Endothelial cell of umbilical vein (primary cell): Measurements from ENCODE around the gene RASAL3. TPM values are rescaled to one million over a fixed set of nuclear protein-coding genes. Genes with fewer than 3 reads are reported as not detected.

Experiments used
- BruUV-seq: library from RNA; stranded (reverse); fragments of 400-500 nt; replicated peaks from 2 replicates; lab custom pipeline; 2021; lab: Mats Ljungman, UMichigan
- CTCF ChIA-PET: fragments of 300-600, 350-600 bp; sonication (Branson Sonifier 250); formaldehyde crosslinking; loops from one replicate; lab custom pipeline; 2021; ENCODE audit warnings: antibody characterized with exemption, inconsistent platforms; lab: Charles Lee
- POLR2A ChIA-PET: fragments of 300-600, 350-600 bp; sonication (Branson Sonifier 250); formaldehyde crosslinking; loops from one replicate; lab custom pipeline; 2021; ENCODE audit warnings: antibody characterized with exemption, inconsistent platforms; lab: Charles Lee
- DNase-seq: peaks from one replicate; pipeline ENCODE4 v3.0.0-alpha.2; 2011; ENCODE audit warnings: low read depth, low spot score
- FAIRE-seq: peaks from 2 replicates; lab custom pipeline; 2011; peaks lifted over from hg19 to GRCh38; lab: Jason Lieb, UNC
- H2AFZ ChIP-seq: 2 replicates; pipeline ENCODE4 v1.6.0; 2012; ENCODE audit warnings: low read depth, low read length, control low read depth, inconsistent platforms
- H3K27ac ChIP-seq: 2 replicates; pipeline ENCODE4 v1.5.1; 2011; ENCODE audit warnings: low read depth, mild to moderate bottlenecking, control low read depth, low read length, moderate library complexity; ENCODE audit not compliant: insufficient read depth
- H3K27me3 ChIP-seq, 2 experiments: 2 replicates each; pipeline versions ENCODE4 v1.6.0 to v1.6.1; 2011; ENCODE audit warnings: low read length in 2 of 2, mixed read lengths in 1 of 2; ENCODE audit not compliant: control insufficient read depth in 2 of 2, insufficient read depth in 2 of 2
- H3K36me3 ChIP-seq, 2 experiments: 2 replicates in 1 of 2; 3 replicates in 1 of 2; pipeline ENCODE4 v1.5.1; 2011; ENCODE audit warnings: low read length in 2 of 2, mild to moderate bottlenecking in 1 of 2, moderate library complexity in 1 of 2; ENCODE audit not compliant: control insufficient read depth in 2 of 2, insufficient read depth in 2 of 2; ENCODE audit errors: extremely low read depth in 1 of 2
- H3K4me1 ChIP-seq: 3 replicates; pipeline ENCODE4 v1.5.1; 2011; ENCODE audit warnings: mild to moderate bottlenecking, low read length; ENCODE audit not compliant: control insufficient read depth, insufficient read depth; ENCODE audit errors: extremely low read depth
- H3K4me2 ChIP-seq: 2 replicates; pipeline ENCODE4 v1.6.1; 2011; ENCODE audit warnings: low read length, control low read depth, mixed read lengths; ENCODE audit not compliant: insufficient read depth
- H3K4me3 ChIP-seq, 3 experiments: fragments of 200-600 bp in 1 of 3; sonication (generic), shearing (Covaris generic) in 1 of 3; replicated peaks in 1 of 3; 2 replicates each; pipeline ENCODE4 v1.5.1; 2011 to 2016; ENCODE audit warnings: control low read depth in 3 of 3, low read length in 3 of 3, mild to moderate bottlenecking in 2 of 3, inconsistent platforms in 1 of 3, low read depth in 1 of 3, moderate library complexity in 1 of 3; ENCODE audit not compliant: insufficient read depth in 1 of 3
- H3K79me2 ChIP-seq: 2 replicates; pipeline ENCODE4 v1.6.0; 2012; ENCODE audit warnings: low read length, inconsistent platforms; ENCODE audit not compliant: control insufficient read depth, insufficient read depth
- H3K9ac ChIP-seq: replicated peaks from 2 replicates; pipeline ENCODE3; 2011; ENCODE audit warnings: low read length, control low read depth; ENCODE audit not compliant: insufficient read depth; ENCODE audit errors: extremely low read depth
- H3K9me1 ChIP-seq: replicated peaks from 3 replicates; pipeline ENCODE4 v1.6.0; 2011; ENCODE audit warnings: mild to moderate bottlenecking, low read length; ENCODE audit not compliant: control insufficient read depth, insufficient read depth; ENCODE audit errors: extremely low read depth
- H3K9me3 ChIP-seq: replicated peaks from 2 replicates; pipeline ENCODE4 v1.5.1; 2012; ENCODE audit warnings: low read length, inconsistent platforms; ENCODE audit not compliant: control insufficient read depth, insufficient read depth
- H4K20me1 ChIP-seq: replicated peaks from 2 replicates; pipeline ENCODE3; 2011; ENCODE audit warnings: mild to moderate bottlenecking, low read length; ENCODE audit not compliant: control insufficient read depth, insufficient read depth; ENCODE audit errors: extremely low read depth
- CTCF ChIP-seq, 2 donors: IDR thresholded peaks; 1 replicate in 1 of 2; 2 replicates in 1 of 2; pipeline ENCODE4 v1.5.1; 2011; ENCODE audit warnings: low read length in 2 of 2, mild to moderate bottlenecking in 2 of 2, moderate library complexity in 2 of 2, control low read depth in 1 of 2, inconsistent platforms in 1 of 2, low read depth in 1 of 2; ENCODE audit not compliant: insufficient read depth in 1 of 2; ENCODE audit errors: extremely low read depth in 1 of 2
- EZH2 ChIP-seq: IDR thresholded peaks from 2 replicates; pipeline ENCODE4 v1.6.1; 2012; ENCODE audit warnings: borderline replicate concordance, low read depth, mild to moderate bottlenecking, moderate library complexity, low read length, inconsistent platforms; ENCODE audit not compliant: severe bottlenecking
- FOS ChIP-seq: IDR thresholded peaks from 2 replicates; pipeline ENCODE4 v1.6.1; 2011; ENCODE audit warnings: mild to moderate bottlenecking, low read length, moderate library complexity, borderline replicate concordance; ENCODE audit not compliant: insufficient read depth
- GATA2 ChIP-seq: IDR thresholded peaks from 2 replicates; pipeline ENCODE4 v1.7.0; 2011; ENCODE audit warnings: low read depth, mild to moderate bottlenecking, moderate library complexity, mixed read lengths, low read length; ENCODE audit not compliant: insufficient read length, insufficient read depth
- JUN ChIP-seq: IDR thresholded peaks from 2 replicates; pipeline ENCODE4 v1.6.1; 2011; ENCODE audit warnings: borderline replicate concordance, low read depth; ENCODE audit not compliant: insufficient read length, insufficient read depth
- MAX ChIP-seq: IDR thresholded peaks from 2 replicates; pipeline ENCODE4 v1.6.1; 2011; ENCODE audit not compliant: insufficient read depth, insufficient read length
- MYC ChIP-seq: IDR thresholded peaks from one replicate; pipeline ENCODE4 v1.6.1; 2011; ENCODE audit warnings: mild to moderate bottlenecking, low read depth, low read length
- POLR2A ChIP-seq: IDR thresholded peaks from 2 replicates; pipeline ENCODE4 v1.6.1; 2012; ENCODE audit warnings: low read depth, mild to moderate bottlenecking, control low read depth, low read length
- POLR2AphosphoS5 ChIP-seq: IDR thresholded peaks from 2 replicates; pipeline ENCODE4 v1.6.1; 2012; ENCODE audit warnings: low read depth, mild to moderate bottlenecking, control low read depth, low read length, moderate library complexity; ENCODE audit not compliant: insufficient read depth
- dilution Hi-C: fragments of 300-500 bp; cut with MboI; formaldehyde crosslinking; loops from one replicate; pipeline ENCODE4 v1.15.0; 2019; ENCODE audit warnings: low sequenced_read_pairs; ENCODE audit not compliant: extremely low pct_ligation_motif_present
- intact Hi-C: fragments of 100-400 bp; cut with micrococcal nuclease; formaldehyde crosslinking; loops from one replicate; pipeline ENCODE4 v1.10.0; 2022
- polyA plus RNA-seq, 4 experiments: library from polyadenylated mRNA; depleted of rRNA in 3 of 4; stranded (reverse) in 3 of 4; unstranded in 1 of 4; fragments of >200 nt; gene quantifications; 2 replicates each; pipeline versions ENCODE4 v1.2.1 to v1.2.3, GENCODE V29; 2011 to 2012; ENCODE audit warnings: missing spikeins in 1 of 4
- total RNA-seq: library from RNA; stranded (reverse); gene quantifications from 2 replicates; pipeline ENCODE4 v1.2.3, GENCODE V29; 2021

Gene RASAL3
- total and polyA plus RNA-seq, 2 donors (not counting 3 experiments of a cell fraction or from before 2014, with no cell fraction given) = 4.1 to 5.7 TPM

GRCh38 chr19:15421136-15421695 lies 43.1 kb downstream of the RASAL3 start:
- DNase-seq = no peak
- H3K36me3 ChIP-seq = peaks cover 11 to 32% of the 10 kb centered on the region in 2 experiments
- H2AFZ ChIP-seq = no peak overlapping the region
- H3K79me2 ChIP-seq = peaks cover 25% of the 10 kb centered on the region
- H3K27me3 ChIP-seq = no peaks in the 10 kb centered on the region
- no peaks in the 10 kb centered on the region for H3K9me3 ChIP-seq
- ChIA-PET CTCF (interaction anchor here (0.6 to 4.9 kb wide), 3 partner anchors 31 to 329 kb away, joined by 3 to 124 read pairs (median 3); no protein-coding TSS in a partner anchor), POLR2A (no interaction called here)
- dilution Hi-C loops (no loop called here), intact Hi-C loops (no loop called here)
- TF ChIP-seq GATA2 (no peak), POLR2AphosphoS5 (no peak), MAX (no peak), EZH2 (no peak), FOS (no peak), JUN (no peak), CTCF (IDR thresholded peaks at IDR 0.05; ENCODE audit: extremely low read depth in 1 of 2, insufficient read depth in 1 of 2, low read depth in 1 of 2, low read length in 2 of 2) (no peak), POLR2A (no peak), MYC (no peak)
- no peak overlapping the region for H3K4me3 ChIP-seq
- H3K9me1 ChIP-seq = no peaks in the 10 kb centered on the region
- no peaks in the 10 kb centered on the region for H4K20me1 ChIP-seq
- no peak for FAIRE-seq
- H3K4me2 ChIP-seq = no peak overlapping the region
- H3K4me1 ChIP-seq = peaks cover 14% of the 10 kb centered on the region
- H3K9ac ChIP-seq = no peak overlapping the region
- H3K27ac ChIP-seq = no peak overlapping the region
- BruUV-seq = no TSS peak
